ENCODE data around the gene ZNF398.

ZNF398 gene

GRCh38 chr7:149150981-149151380 lies 3.7 kb downstream of the ZNF398 start:
- no peak for DNase-seq

GRCh38 chr7:149153346-149153745 lies 6.1 kb downstream of the ZNF398 start:
- DNase-seq, result no peak

DNA sequence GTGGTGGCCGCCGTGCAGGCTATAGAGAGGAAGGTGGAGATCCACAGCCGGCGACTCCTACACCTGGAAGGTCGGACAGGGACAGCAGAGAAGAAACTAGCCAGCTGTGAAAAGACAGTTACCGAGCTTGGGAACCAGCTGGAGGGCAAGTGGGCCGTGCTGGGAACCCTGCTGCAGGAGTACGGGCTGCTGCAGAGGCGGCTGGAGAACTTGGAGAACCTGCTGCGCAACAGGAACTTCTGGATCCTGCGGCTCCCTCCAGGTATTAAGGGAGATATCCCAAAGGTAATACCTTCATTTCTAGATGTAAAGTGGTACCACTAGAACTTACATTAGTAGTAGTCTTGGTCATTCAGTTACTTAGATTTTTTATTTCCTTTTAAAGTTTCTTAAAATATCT lies 6.8 kb downstream of the ZNF398 start:
- no peak for DNase-seq

DNA sequence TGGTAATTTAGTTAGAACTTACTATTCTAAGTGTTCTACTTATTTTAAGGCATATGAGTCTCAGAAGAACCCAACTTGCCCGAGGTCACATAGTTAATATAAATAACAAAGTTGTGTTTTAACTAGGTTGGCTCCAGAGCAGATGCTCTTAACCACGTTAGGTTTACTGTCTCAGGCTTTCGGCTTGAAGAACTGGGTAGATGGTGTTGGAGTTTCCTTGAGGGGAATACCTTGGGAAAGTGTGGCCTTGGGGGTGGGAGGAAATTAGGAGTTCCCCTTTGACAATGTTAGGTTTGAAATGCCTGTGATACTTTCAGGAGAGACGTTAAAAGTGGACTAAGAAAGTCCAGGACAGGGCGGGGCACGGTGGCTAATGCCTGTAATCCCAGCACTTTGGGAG lies 9.6 kb downstream of the ZNF398 start:
- no peak for DNase-seq

- no peak for DNase-seq
Measured at GRCh38 chr7:149161241-149161848, 14.1 kb downstream of the ZNF398 start.

GRCh38 chr7:149166142-149166541 lies 18.9 kb downstream of the ZNF398 start:
- DNase-seq, result no peak

DNA sequence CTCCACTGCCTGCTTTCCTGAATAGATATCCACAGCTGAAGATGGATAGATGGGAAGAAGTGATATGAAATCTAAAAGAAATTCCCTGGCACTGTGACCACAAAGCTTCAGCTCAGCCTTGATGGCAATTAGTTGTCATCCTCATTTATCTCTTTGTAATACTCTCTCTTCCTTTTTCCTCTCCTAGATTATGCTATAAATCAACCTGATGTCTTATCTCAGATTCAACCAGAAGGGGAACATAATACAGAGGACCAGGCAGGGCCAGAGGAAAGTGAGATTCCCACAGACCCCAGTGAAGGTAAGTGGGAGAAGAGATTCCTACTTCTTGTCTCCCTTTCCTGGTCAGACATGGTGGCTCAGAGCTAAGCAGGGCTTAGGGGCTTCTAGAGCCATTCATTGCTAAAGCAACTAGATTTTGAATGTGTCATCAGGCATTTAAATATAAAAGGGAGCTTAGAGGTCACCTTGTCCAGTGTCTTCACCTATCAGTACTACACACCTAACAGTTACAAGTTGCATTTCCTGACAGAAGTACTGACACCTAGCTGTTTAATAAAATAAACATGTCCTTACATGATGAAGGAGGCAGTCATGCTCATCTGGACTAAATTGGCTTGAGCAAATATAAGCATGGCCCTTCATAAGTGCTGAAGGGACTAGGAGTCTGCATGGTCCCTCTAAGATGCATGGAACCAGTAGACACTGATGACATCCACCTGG lies 19.5 kb downstream of the ZNF398 start:
- no peak for DNase-seq

DNA sequence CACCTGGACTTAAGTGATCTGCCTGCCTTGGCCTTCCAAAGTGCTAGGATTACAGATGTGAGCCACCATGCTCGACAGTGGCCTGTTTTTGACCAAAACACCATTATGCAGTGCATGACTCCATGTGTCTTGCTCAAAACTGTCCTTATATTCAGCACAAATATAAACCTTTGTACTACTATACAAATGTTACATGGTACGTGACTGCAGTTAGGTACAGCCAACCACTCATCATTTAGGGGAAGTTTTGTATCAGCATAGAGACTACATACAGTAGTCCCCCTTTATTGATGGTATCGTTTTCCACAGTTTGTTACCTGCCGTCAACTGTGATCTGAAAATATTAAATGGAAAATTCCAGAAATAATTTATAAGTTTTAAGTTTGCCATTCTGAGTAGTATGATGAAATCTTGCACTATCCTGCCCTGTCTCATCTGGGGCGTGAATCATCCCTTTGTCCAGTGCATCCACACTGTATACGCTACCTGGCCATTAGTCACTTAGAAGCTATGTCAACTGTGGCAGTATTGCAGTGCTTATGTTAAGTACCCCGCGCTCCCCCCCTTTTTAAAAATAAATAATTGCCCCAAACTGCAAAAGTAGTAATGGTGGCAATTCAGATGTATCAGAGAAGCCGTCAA lies 24.8 kb downstream of the ZNF398 start:
- DNase-seq, result no peak

DNA sequence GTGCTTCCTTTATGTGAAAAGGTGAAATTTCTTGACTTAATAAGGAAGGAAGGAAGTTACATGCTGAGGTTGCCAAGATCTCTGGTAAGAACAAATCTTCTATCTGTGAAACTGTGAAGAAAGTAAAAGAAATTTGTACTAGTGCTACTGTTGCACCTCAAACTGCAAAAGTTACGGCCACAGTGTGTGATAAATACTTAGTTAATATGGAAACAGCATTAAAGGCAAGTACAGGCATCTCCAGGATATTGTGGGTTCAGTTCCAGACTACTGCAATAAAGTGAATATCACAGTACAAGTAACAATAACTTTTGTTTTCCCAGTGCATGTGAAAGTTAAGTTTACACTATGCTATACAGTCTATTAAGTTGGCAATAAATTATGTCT lies 25.3 kb downstream of the ZNF398 start:
- no peak for DNase-seq

DNA sequence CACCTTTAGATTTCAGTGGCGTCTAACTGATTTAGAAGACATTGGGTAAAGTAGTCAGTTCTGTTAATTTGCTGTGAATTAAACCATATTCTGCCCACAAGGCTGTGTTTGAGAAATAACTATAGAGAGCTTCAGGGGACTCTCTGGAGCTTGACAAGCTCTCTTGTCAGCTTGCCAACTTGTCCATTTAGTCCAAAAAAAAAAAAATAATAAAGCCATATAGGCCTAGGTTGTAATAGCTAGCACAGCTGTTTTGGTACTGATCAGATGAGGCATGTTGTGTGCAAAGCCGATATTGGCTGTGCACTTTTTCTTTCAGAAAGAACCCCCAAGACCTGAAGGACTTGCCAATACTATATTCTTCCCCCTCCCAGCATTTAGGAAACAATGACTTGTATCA lies 27.9 kb downstream of the ZNF398 start:
- DNase-seq, result no peak

DNA sequence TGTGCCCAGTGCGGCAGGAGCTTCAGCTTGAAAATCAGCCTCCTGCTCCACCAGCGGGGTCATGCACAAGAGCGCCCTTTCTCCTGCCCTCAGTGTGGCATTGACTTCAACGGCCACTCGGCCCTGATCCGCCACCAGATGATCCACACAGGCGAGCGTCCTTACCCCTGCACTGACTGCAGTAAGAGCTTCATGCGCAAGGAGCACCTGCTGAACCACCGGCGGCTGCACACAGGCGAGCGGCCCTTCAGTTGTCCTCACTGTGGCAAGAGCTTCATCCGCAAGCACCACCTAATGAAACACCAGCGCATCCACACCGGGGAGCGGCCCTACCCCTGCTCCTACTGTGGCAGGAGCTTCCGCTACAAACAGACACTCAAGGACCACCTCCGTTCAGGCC lies 32.0 kb downstream of the ZNF398 start:
- no peak for DNase-seq

DNA sequence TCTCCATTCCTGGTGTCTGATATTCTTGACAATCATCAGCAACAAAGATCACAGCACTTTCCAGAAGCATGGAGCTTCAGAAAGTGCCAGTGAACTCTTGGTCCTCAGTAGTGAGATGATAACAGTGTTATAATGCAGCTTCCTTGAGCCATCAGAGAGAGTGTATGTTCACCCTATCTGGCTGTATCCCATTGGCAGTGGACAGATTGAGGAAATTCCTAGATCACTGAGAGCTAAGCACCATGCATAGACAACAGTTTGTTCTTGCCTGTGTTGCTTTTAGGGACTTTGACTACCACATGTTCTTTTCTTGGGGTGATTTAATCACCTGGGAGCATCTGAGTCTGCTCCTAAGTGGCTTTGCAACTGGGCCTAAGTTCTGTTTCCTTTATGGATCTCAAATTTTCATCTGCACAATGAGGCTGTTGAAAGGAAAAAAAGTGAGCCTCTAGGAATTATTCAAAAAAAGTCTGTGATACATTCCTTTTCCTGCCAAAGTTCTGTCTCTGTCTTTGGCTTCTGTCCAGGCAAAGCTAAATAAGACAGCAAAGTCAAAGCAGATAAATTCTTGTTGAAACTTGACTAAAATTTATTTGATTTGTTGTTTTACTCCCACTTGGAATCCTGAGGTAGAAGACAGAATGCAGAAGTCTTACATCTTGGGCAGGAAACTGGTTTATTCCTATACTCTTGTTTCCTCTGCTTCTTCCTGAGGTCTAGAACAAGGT lies 33.6 kb downstream of the ZNF398 start:
- DNase-seq, result no peak

DNA sequence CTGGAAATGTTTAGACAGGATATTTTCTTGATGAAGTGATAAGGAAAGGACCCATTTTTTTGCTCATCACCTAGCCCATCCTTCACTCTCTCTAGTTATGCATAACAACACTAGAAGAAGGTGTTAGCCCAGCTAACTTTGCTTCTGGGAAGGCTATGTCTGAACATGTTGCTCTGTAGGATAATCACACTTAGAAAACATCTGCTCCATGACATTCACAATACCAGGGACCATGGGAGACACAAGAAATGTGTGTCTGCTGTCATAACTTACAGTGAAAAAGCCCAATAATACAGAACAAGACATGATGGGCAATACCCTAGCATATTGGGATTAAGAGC lies 34.2 kb downstream of the ZNF398 start:
- no peak for DNase-seq

- no peak for DNase-seq
Measured at GRCh38 chr7:149184274-149184673, 37.0 kb downstream of the ZNF398 start.

- no peak for DNase-seq
Measured at GRCh38 chr7:149188213-149188612, 41.0 kb downstream of the ZNF398 start.

GRCh38 chr7:149188637-149189259 lies 41.5 kb downstream of the ZNF398 start:
- no peak for DNase-seq

GRCh38 chr7:149191851-149192250 lies 44.6 kb downstream of the ZNF398 start:
- DNase-seq, result no peak

DNA sequence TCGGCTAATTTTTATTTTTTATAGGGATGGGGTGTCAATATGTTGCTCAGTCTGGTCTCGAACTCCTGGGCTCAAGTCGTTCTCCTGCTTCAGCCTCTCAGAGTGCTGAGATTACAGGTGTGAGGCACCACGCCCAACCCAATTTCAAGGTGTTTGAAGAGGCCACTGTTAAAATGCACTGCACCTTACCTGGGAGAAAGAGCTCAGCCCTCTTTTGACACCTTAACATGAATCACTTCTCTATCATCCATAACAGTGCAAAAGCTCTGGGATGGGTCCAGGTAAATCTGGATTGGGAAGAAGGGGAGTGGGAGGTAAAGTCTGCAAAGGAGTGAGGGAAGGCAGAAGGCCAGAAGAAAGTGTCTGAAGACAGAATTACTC lies 47.5 kb downstream of the ZNF398 start:
- no peak for DNase-seq

DNA sequence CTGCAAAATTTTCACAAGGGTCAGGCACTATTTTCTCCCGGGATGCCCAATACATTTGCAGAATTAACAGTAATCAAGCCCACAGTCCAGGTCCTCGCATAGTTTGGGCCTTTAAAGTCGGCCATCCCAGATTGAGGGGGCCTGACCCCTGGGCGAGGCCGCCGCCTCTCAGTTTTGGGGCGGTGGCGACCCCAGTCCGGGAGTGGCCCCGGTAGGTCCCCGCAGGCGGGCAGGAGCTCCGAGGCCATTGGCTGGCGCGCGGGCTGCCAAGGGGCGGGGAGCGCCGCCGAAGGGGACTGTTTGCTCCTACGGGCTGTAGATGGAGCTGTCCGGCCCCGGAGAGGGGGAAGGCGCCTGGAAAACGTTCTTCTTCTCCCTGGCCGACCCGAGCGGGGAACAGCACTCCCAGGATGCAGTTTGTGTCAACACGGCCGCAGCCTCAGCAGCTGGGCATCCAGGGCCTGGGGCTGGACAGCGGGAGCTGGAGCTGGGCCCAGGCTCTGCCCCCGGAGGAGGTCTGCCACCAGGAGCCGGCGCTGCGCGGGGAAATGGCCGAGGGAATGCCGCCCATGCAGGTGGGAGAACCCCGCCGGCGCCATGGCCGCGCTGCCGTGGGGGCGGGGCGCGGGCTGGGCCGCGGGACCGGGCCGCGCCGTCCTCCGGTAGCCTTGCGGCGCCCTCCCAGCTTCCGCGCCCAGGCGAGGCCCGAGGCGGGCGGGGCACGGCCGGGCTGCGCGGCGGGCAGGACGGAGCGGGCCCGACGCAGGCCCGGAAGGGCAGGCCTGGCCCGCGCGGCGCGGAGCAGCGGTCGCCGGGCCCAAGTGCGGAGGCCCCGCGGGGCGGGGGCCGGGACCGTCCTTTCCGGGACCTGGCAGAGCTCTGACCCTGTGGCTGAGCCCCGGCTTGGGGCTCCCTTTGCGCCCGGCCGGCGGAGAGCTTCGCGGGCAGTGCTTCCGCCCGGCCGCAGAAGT lies 48.2 kb downstream of the ZNF398 start, which contains the start of gene ZNF282:
TSS of gene ZNF282 (plus strand) at position 367 of the 971 bp plus-strand sequence. CDS start at position 411, 44 bp downstream.
- DNase-seq, result no peak

DNA sequence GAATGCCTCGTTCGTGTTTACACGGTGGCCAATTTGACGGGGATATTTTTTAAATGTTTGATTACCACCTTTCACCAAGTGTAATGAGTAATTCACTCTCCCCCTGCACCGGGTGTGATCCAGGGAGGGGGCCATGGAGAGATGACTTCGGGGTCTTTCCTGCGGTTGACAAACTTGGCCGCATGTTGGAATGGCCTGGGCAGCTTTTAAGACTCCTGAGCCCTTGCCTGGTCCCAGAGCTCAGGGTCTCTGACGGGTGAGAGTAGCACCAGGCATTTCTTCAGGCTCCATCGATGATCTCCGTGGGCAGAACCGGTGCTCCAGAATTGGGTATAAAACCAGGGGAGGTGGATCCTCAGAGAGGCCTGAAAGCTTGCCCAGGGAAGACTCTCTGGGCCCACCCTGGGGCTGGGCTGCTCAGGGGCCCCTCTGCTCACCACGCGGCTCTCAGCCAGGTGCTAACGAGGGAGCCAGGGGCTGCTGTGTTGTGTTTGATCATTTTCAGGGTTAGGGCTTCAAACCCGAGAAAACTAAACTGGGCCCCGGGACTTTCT lies 49.0 kb downstream of the ZNF398 start:
- DNase-seq, result no peak

GRCh38 chr7:149196705-149197171 lies 49.5 kb downstream of the ZNF398 start:
- no peak for DNase-seq

DNA sequence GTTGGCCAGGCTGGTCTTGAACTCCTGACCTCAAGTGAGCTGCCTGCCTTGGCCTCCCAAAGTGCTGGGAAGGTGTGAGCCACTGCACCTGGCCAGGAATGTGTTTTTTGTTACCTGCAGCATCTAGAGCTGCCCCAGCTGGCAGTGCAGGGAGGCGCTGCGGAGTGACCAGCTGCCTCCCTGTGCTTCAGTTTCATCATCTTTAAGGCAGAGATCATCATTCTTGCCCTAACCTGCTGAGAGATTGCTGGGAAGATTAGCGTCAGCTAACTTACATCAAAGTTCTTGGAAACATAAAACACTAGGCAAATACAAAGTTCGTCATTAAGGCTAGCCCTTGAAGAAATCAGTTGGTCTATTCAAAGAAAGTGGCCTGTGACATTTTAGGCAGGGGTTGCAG lies 50.4 kb downstream of the ZNF398 start:
- no peak for DNase-seq
